Lower lobe of right lung (tissue), 2 donors: ENCODE data around the gene MOGAT3. TPM values are rescaled to one million over a fixed set of nuclear protein-coding genes. Genes with fewer than 3 reads are reported as not detected.

Experiments
- ATAC-seq, 2 donors: fragments of 200-7000 bp; cut with Tn5 transposase; one replicate each; pipeline ENCODE4 v1.9.1; 2020 to 2022; ENCODE audit warnings: mild to moderate bottlenecking in 2 of 2, moderate library complexity in 2 of 2
- DNase-seq: peaks from one replicate; pipeline ENCODE4 v3.0.0-alpha.2; 2020
- H3K27ac ChIP-seq: fragments of 200-600 bp; one replicate; pipeline ENCODE4 v1.8.0; 2022
- H3K27me3 ChIP-seq: fragments of 200-600 bp; one replicate; pipeline ENCODE4 v1.8.0; 2022; ENCODE audit warnings: low read depth
- H3K36me3 ChIP-seq: fragments of 200-600 bp; one replicate; pipeline ENCODE4 v1.8.0; 2022; ENCODE audit warnings: mild to moderate bottlenecking
- H3K4me1 ChIP-seq: fragments of 200-600 bp; one replicate; pipeline ENCODE4 v1.8.0; 2022
- H3K4me3 ChIP-seq: fragments of 200-600 bp; one replicate; pipeline ENCODE4 v1.8.0; 2022; ENCODE audit warnings: mild to moderate bottlenecking
- H3K9me3 ChIP-seq: fragments of 200-600 bp; one replicate; pipeline ENCODE4 v1.8.0; 2022
- CTCF ChIP-seq: fragments of 200-600 bp; IDR thresholded peaks from one replicate; pipeline ENCODE4 v1.8.0; 2022; ENCODE audit warnings: antibody characterized with exemption, mild to moderate bottlenecking
- intact Hi-C: fragments of 100-400 bp; cut with DNase I; formaldehyde crosslinking; loops from one replicate; pipeline ENCODE4 v1.11.0; 2022
- total RNA-seq: library from RNA; stranded (reverse); fragmentation: NEBNext Ultra II Directional; extraction: Animal tissue kit (Norgen Biotek cat#: 25700); gene quantifications from one replicate; pipeline ENCODE4 v1.2.1, GENCODE V29; 2021
- donor health status: DM: no; HTN: yes; CAD: no; lungs with severe emphysema.

MOGAT3 gene
- total RNA-seq, 1 donor from 2014 or later = not detected

GRCh38 chr7:101159696-101160674 is 40.9 kb downstream of the MOGAT3 start:
- TF ChIP-seq CTCF = no peak
- DNase-seq (no peak), ATAC-seq (no peak)
- Histone ChIP-seq H3K36me3 (peaks cover 38% of the 10 kb centered on the region), H3K27ac (no peak overlapping the region), H3K4me3 (no peak overlapping the region), H3K4me1 (peaks cover 34% of the 10 kb centered on the region), H3K9me3 (no peaks in the 10 kb centered on the region), H3K27me3 (peaks cover 31% of the 10 kb centered on the region)
- intact Hi-C loops = no loop called here

- no peak for TF ChIP-seq CTCF
- Histone ChIP-seq H3K4me3 (no peak overlapping the region), H3K27ac (no peak overlapping the region), H3K9me3 (no peaks in the 10 kb centered on the region), H3K4me1 (peaks cover 11% of the 10 kb centered on the region), H3K27me3 (peaks cover 4% of the 10 kb centered on the region), H3K36me3 (peaks cover 38% of the 10 kb centered on the region)
- ATAC-seq = no peak
- intact Hi-C loops = no loop called here
- DNase-seq = no peak
Observed at GRCh38 chr7:101156866-101157589, 43.8 kb downstream of the MOGAT3 start.

GRCh38 chr7:101156277-101156676 is 44.6 kb downstream of the MOGAT3 start:
- TF ChIP-seq CTCF = no peak
- ATAC-seq (no peak), DNase-seq (no peak)
- Histone ChIP-seq H3K27ac (no peak overlapping the region), H3K9me3 (no peaks in the 10 kb centered on the region), H3K36me3 (peaks cover 38% of the 10 kb centered on the region), H3K4me1 (peaks cover 11% of the 10 kb centered on the region), H3K27me3 (no peaks in the 10 kb centered on the region), H3K4me3 (no peak overlapping the region)
- intact Hi-C loops = no loop called here

- peaks cover 11% of the 10 kb centered on the region for H3K4me1 ChIP-seq
- no peak overlapping the region for H3K27ac ChIP-seq
- no peak for ATAC-seq
- intact Hi-C loops = no loop called here
- no peaks in the 10 kb centered on the region for H3K9me3 ChIP-seq
- peak overlapping the region; percentile 83 for H3K4me3 ChIP-seq
- H3K36me3 ChIP-seq = peaks cover 32% of the 10 kb centered on the region
- H3K27me3 ChIP-seq = no peaks in the 10 kb centered on the region
- no peak for TF ChIP-seq CTCF
- no peak for DNase-seq
Observed at GRCh38 chr7:101155303-101155702, 45.5 kb downstream of the MOGAT3 start.

GRCh38 chr7:101154693-101155102 is 46.1 kb downstream of the MOGAT3 start:
- H3K27me3 ChIP-seq = no peaks in the 10 kb centered on the region
- intact Hi-C loops = no loop called here
- ATAC-seq = peak; percentile 58 to 70
- H3K4me1 ChIP-seq = peaks cover 11% of the 10 kb centered on the region
- no peaks in the 10 kb centered on the region for H3K9me3 ChIP-seq
- no peak overlapping the region for H3K27ac ChIP-seq
- no peak for DNase-seq
- no peak for TF ChIP-seq CTCF
- H3K4me3 ChIP-seq = peak overlapping the region; percentile 83
- H3K36me3 ChIP-seq = peaks cover 30% of the 10 kb centered on the region
